HepG2 (cell line): ENCODE results near the gene C1orf198. TPM values are rescaled to one million over a fixed set of nuclear protein-coding genes. Genes with fewer than 3 reads are reported as not detected.

Experiments used
- ATAC-seq: fragments of 200-7000 bp; cut with Tn5 transposase; 3 replicates; pipeline ENCODE4 v1.9.1; 2020; ENCODE audit warnings: mild to moderate bottlenecking, moderate library complexity
- BruUV-seq: library from RNA; stranded (reverse); fragments of 400-500 nt; replicated peaks from 2 replicates; lab custom pipeline; 2021; lab: Mats Ljungman, UMichigan
- CTCF ChIA-PET: fragments of 300-600 bp; formaldehyde crosslinking; extraction: SDS; loops from one replicate; lab custom pipeline; 2021; ENCODE audit warnings: low total read pairs, inconsistent platforms, low intra/inter-chr PET ratio; lab: Yijun Ruan, JAX
- POLR2A ChIA-PET: fragments of 350-600 bp; sonication (Branson Sonifier 250); formaldehyde crosslinking; loops from one replicate; lab custom pipeline; 2020; ENCODE audit warnings: antibody characterized with exemption, inconsistent platforms; lab: Yijun Ruan, JAX
- DNase-seq: peaks from one replicate; pipeline ENCODE4 v3.0.0-alpha.2; 2015; ENCODE audit warnings: low spot score
- FAIRE-seq: peaks from 3 replicates; lab custom pipeline; 2011; peaks lifted over from hg19 to GRCh38; lab: Jason Lieb, UNC
- H2AFZ ChIP-seq: one replicate; pipeline ENCODE4 v1.6.1; 2011; ENCODE audit warnings: low read length, inconsistent platforms
- H3K27ac ChIP-seq: fragments of 300-600 bp; 3 replicates; pipeline ENCODE4 v1.8.0; 2011; ENCODE audit warnings: mixed run types, mild to moderate bottlenecking, mixed read lengths, low read length, inconsistent platforms; ENCODE audit not compliant: insufficient read depth; ENCODE audit errors: extremely low read length
- H3K27me3 ChIP-seq, 2 experiments: fragments of 200-600 bp in 1 of 2; 2 replicates in 1 of 2; 3 replicates in 1 of 2; pipeline versions ENCODE4 v1.6.0 to v1.8.0; 2011; ENCODE audit warnings: low read length in 2 of 2, mild to moderate bottlenecking in 2 of 2, moderate library complexity in 2 of 2, inconsistent platforms in 1 of 2; ENCODE audit not compliant: insufficient read depth in 2 of 2, control insufficient read depth in 1 of 2
- H3K36me3 ChIP-seq, 2 experiments: fragments of 200-600 bp in 1 of 2; replicated peaks in 1 of 2; 2 replicates in 1 of 2; 3 replicates in 1 of 2; pipeline versions ENCODE4 v1.5.1 to v1.8.0; 2011; ENCODE audit warnings: low read length in 2 of 2, inconsistent platforms in 1 of 2; ENCODE audit not compliant: insufficient read depth in 2 of 2, control insufficient read depth in 1 of 2
- H3K4me1 ChIP-seq: 2 replicates; pipeline ENCODE4 v1.5.1; 2012; ENCODE audit warnings: low read length, inconsistent platforms; ENCODE audit not compliant: insufficient read depth
- H3K4me2 ChIP-seq: 2 replicates; pipeline ENCODE4 v1.6.0; 2011; ENCODE audit warnings: low read depth, low read length, inconsistent platforms
- H3K4me3 ChIP-seq, 3 experiments: fragments of 200-600 bp in 1 of 3; sonication (generic), shearing (Covaris generic) in 1 of 3; replicated peaks in 1 of 3; 2 replicates each; pipeline ENCODE4 v1.5.1; 2011 to 2016; ENCODE audit warnings: low read length in 3 of 3, inconsistent platforms in 2 of 3, low read depth in 2 of 3, mild to moderate bottlenecking in 2 of 3, control low read depth in 1 of 3, mixed read lengths in 1 of 3; ENCODE audit not compliant: insufficient read depth in 1 of 3
- H3K79me2 ChIP-seq: one replicate; pipeline ENCODE4 v1.6.1; 2011; ENCODE audit warnings: low read length, inconsistent platforms; ENCODE audit not compliant: insufficient read depth
- H3K9ac ChIP-seq: 2 replicates; pipeline ENCODE4 v1.6.0; 2011; ENCODE audit warnings: mild to moderate bottlenecking, low read depth, low read length, inconsistent platforms; ENCODE audit not compliant: insufficient read depth
- H3K9me3 ChIP-seq: 2 replicates; pipeline ENCODE4 v1.5.1; 2012; ENCODE audit warnings: mild to moderate bottlenecking, low read length
- H4K20me1 ChIP-seq: 2 replicates; pipeline ENCODE4 v1.6.0; 2011; ENCODE audit warnings: inconsistent platforms, mild to moderate bottlenecking, low read length, moderate library complexity; ENCODE audit not compliant: insufficient read depth
- AHDC1 ChIP-seq: sonication (generic); formaldehyde crosslinking; IDR thresholded peaks from 2 replicates; pipeline ENCODE4 v1.5.1; 2020; ENCODE audit warnings: mild to moderate bottlenecking, missing genetic modification reagents, borderline replicate concordance
- ARID4A ChIP-seq: sonication (generic); formaldehyde crosslinking; IDR thresholded peaks from 2 replicates; pipeline ENCODE4 v1.5.0; 2020; ENCODE audit warnings: mild to moderate bottlenecking, missing genetic modification reagents, borderline replicate concordance
- CEBPG ChIP-seq: IDR thresholded peaks from 2 replicates; pipeline ENCODE4 v1.6.1; 2016
- WGBS: methylation state at CpG from one replicate; pipeline ENCODE4 v1.1.6; 2017; ENCODE audit warnings: low lambda C conversion rate; 5-methylcytosine and 5-hydroxymethylcytosine counted together
- in situ Hi-C: cut with HindIII; loops from 2 replicates; pipeline ENCODE4 v1.10.0; 2017; ENCODE audit warnings: low pct_unique_long_range_greater_than_20kb; ENCODE audit not compliant: extremely low pct_ligation_motif_present
- intact Hi-C: fragments of 100-400 bp; cut with micrococcal nuclease; formaldehyde crosslinking; loops from one replicate; pipeline ENCODE4 v1.10.0; 2022; ENCODE audit not compliant: unreplicated experiment
- polyA plus RNA-seq, 8 experiments: library from polyadenylated mRNA; depleted of rRNA in 3 of 8; stranded (reverse) in 7 of 8; unstranded in 1 of 8; fragments of >200 nt; fragmentation: Illumina TruSeq in 4 of 8; extraction: Trizol in 4 of 8; gene quantifications; 2 replicates each; pipeline versions ENCODE4 v1.2.1 to v1.2.3, GENCODE V29; 2011 to 2016; ENCODE audit warnings: low read depth in 4 of 8, missing spikeins in 1 of 8, mixed read lengths in 1 of 8; ENCODE audit not compliant: insufficient read depth in 1 of 8
- total RNA-seq, 5 experiments: library from RNA; depleted of rRNA; stranded (reverse); fragments of >200 nt; fragmentation: Illumina TruSeq; extraction: Trizol; gene quantifications; 2 replicates each; pipeline ENCODE4 v1.2.3, GENCODE V29; 2016; ENCODE audit warnings: low read depth in 1 of 5

Gene C1orf198
- total and polyA plus RNA-seq, 2 of the 13 experiments (the other 11 are each of a cell fraction or from before 2014, with no cell fraction given), result 12.7 to 13.4 TPM

- H3K36me3 ChIP-seq, result no peaks in the 10 kb centered on the region
- 0 out of 2 replicates have a peak, but pooled peaks cover under 1% of the 10 kb centered on the region for H3K4me1 ChIP-seq
- FAIRE-seq (no peak), ATAC-seq (no peak), DNase-seq (no peak)
- no peak overlapping the region for H3K4me3 ChIP-seq
- in situ Hi-C loops (no loop called here), intact Hi-C loops (no loop called here)
- BruUV-seq, result no TSS peak
- no peak overlapping the region for H3K27ac ChIP-seq
- TF ChIP-seq CEBPG (CRISPR knock-in tag) (no peak), AHDC1 (no peak)
- ChIA-PET CTCF (no interaction called here), POLR2A (no interaction called here)
- H3K4me2 ChIP-seq, result no peak overlapping the region
- no peak overlapping the region for H2AFZ ChIP-seq
- peaks cover 0 to 22% of the 10 kb centered on the region in 2 experiments; a peak in 4 of 5 replicates for H3K27me3 ChIP-seq
- no peaks in the 10 kb centered on the region for H3K9me3 ChIP-seq
- H3K79me2 ChIP-seq, result no peaks in the 10 kb centered on the region
- WGBS, result 64% methylated on average over 6 of the region's 6 CpGs
- H3K9ac ChIP-seq, result no peak overlapping the region
- H4K20me1 ChIP-seq, result no peaks in the 10 kb centered on the region
These were observed 8.3 kb upstream of the C1orf198 start for GRCh38 chr1:230876660-230877059.

GRCh38 chr1:230875370-230875769 is 7.0 kb upstream of the C1orf198 start:
- Histone ChIP-seq H4K20me1 (no peaks in the 10 kb centered on the region), H3K27ac (no peak overlapping the region), H3K79me2 (no peaks in the 10 kb centered on the region), H3K4me3 (no peak overlapping the region), H3K4me2 (no peak overlapping the region), H3K9ac (no peak overlapping the region), H3K36me3 (no peaks in the 10 kb centered on the region), H3K27me3 (peaks cover 0 to 13% of the 10 kb centered on the region in 2 experiments; a peak in 3 of 5 replicates), H3K4me1 (0 out of 2 replicates have a peak, but pooled peaks cover 7% of the 10 kb centered on the region), H2AFZ (no peak overlapping the region), H3K9me3 (no peaks in the 10 kb centered on the region)
- intact Hi-C loops, result no loop called here
- ATAC-seq (no peak), FAIRE-seq (no peak), DNase-seq (no peak)
- ChIA-PET CTCF (no interaction called here), POLR2A (no interaction called here)
- 80% methylated on average over 8 of the region's 8 CpGs for WGBS
- in situ Hi-C loops, result no loop called here
- BruUV-seq, result no TSS peak
- TF ChIP-seq ARID4A (CRISPR knock-in tag), result no peak
